C4-2B (cell line): ENCODE data around the gene NLRP3.

Experiments
- ZFX ChIP-seq: fragments of 450-650 bp; IDR thresholded peaks from 2 replicates; pipeline ENCODE4 v1.6.1; 2017
- TF ChIP-seq, protein P1 (sequence below): fragments of 450-650 bp; conservative IDR thresholded peaks from 2 replicates; pipeline ENCODE4 v1.5.1; 2017; ENCODE audit warnings: mild to moderate bottlenecking

- TF ChIP-seq, protein P1, sequence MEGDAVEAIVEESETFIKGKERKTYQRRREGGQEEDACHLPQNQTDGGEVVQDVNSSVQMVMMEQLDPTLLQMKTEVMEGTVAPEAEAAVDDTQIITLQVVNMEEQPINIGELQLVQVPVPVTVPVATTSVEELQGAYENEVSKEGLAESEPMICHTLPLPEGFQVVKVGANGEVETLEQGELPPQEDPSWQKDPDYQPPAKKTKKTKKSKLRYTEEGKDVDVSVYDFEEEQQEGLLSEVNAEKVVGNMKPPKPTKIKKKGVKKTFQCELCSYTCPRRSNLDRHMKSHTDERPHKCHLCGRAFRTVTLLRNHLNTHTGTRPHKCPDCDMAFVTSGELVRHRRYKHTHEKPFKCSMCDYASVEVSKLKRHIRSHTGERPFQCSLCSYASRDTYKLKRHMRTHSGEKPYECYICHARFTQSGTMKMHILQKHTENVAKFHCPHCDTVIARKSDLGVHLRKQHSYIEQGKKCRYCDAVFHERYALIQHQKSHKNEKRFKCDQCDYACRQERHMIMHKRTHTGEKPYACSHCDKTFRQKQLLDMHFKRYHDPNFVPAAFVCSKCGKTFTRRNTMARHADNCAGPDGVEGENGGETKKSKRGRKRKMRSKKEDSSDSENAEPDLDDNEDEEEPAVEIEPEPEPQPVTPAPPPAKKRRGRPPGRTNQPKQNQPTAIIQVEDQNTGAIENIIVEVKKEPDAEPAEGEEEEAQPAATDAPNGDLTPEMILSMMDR = no peak
- no peak for TF ChIP-seq ZFX
These were observed 28.6 kb downstream of the NLRP3 start for GRCh38 chr1:247444571-247444970.
